CD4-positive, alpha-beta T cell treated with Interferon gamma for 1 hour (primary cell): ENCODE measurements around the gene CDK14.

Source experiments
- DNase-seq: peaks from one replicate; pipeline ENCODE4 v3.0.0-alpha.2; 2020

Gene CDK14

DNA sequence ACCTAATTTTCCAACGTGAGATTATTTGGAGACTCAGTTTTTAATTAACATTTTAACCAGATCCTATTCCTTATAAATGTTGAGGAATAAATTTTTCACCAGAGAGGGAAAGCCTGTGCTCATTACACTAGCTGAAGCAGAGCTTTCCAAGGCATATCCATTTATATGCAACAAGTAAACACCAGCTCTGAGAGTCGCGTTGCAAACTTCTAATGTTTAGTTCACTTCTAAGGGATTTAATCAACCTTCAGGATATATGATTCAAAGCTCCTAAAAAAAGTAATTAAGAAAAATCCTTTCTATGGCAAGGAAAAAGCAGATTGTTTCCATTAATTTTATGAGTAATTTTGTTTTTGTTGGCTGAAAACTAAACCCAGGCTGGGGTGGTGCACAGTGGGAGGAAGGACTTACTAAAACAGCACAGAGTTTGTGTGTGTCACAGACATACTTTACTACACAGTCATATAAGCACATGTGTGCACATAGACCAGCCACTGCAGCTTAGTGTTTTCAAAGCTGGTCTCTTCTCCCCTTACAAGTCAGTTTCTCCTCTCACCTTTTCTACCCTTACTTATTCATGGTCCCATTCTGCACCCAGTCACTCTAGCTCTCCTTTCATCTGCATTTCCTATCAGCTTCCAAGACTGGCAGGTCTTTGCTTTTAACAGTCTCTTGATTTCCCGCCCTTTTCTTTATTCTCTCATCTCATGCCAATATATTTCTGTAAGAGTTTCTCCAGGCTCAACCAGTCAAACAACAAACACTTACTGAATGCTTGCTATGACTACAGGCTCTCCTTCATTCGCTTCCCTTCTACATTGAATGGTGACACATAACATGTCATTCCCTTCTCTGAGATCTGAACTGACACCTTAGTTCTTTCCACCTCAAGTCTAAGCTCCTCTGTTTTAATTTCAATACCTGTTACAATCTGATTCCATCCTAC lies 587.0 kb downstream of the CDK14 start:
- no peak for DNase-seq

DNA sequence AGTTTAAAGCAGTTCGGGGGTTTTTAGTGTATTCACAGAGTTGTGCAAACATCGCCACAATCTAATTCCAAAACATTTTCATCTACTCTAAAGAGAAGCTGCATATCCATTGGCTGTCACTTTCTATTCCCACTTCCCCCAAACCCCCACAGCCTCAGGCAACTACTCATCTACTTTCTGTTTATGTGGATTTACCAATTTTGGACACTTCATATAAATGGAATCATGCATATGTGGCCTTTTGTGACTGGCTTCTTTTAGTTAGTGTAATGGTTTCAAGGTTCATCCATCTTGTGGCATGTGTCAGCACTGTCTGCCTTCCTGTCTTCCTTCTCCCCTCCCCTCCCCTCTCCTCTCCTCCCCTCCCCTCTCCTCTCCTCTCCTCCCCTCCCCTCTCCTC lies 589.6 kb downstream of the CDK14 start:
- DNase-seq = no peak

DNA sequence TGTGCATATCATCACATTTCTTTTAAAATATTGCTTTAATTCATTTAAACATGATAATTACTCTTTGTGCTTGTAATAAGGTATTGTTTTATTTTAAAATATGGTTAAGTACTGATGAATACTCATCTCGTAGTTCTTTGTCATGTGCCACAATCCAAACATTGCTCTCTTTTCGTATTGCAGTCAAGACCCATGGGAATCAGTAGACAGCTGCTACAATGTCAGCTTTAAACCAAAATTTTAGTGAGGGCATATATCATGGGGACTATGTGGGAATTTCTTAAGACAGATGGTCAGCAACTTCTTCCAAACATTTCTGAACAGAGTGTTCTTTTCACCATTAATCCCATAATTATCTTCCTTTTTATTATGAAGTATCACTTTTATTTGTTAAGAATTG lies 590.9 kb downstream of the CDK14 start:
- no peak for DNase-seq

DNA sequence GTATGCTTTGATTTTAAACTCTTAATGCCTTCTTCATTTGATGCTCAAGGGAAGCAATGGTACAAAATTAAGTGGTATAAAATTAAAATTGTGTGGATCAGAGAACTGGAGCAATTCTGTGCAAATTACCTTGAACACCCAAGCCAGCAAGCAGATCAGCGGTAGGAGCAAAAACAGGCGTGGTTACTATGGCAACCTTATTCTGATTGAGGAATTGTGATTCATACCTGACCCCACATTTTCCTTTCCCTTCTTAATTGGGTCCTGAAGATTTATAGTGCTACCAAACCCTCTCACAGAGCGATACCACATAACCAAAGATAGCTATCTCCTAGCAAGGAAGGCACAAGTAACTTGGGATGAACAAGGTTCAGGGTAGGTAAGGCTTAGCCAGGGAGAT lies 595.6 kb downstream of the CDK14 start:
- DNase-seq = no peak

DNA sequence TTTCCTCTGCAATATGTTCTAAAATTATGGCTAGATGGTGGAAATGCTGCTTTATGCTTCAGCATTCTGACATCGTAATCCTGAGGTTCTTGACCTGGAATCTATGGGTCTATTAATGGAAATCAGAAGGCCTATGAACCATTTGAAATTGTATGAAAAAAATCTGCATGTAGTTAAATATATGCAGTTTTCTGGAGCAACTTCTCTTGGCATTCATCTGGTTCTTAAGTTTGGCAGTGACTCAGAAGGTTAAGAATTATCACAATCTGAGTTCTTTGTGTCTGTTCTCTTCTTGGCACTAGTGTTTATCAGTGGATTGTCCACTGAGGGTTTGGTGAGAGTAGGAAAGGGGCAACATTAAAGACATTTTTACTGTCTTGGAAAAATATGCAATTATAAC lies 597.0 kb downstream of the CDK14 start:
- no peak for DNase-seq

DNA sequence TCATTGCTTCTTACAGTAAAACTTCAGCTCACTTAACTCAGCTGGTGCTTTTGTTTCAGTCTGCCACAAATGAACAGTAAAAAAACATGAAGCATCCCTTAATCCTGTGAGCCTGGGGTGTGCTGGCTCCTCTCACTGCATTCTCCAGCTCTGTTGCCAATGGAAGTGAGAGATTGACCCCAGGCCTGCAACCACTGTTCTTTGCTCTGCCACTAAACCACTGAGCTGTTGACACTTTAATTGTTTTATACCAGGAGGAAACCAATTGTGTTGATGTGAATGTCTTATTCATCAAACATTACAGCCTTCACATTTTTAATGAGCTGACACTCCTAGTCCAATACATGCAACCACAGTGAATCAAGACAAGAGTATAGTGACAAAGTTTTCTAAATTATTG lies 598.7 kb downstream of the CDK14 start:
- no peak for DNase-seq

DNA sequence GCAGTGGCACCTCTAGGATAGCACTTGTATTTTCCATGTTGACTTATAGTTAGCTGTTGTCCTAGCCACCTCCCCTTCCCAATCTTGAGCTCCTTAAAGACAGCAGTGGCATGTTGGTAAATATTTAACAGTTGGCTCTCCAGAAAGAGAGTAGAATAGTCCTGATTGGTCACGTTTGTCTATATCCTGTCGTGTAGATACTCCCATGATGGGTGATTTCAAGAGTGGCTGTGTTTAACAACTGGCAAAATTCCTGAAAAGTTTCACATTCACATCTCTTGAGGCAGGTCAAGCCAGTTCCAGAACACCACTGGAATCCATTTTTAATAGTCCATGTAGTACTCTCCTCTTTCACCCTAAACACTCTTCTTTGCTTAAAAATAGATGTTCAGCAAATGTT lies 599.9 kb downstream of the CDK14 start:
- no peak for DNase-seq

DNA sequence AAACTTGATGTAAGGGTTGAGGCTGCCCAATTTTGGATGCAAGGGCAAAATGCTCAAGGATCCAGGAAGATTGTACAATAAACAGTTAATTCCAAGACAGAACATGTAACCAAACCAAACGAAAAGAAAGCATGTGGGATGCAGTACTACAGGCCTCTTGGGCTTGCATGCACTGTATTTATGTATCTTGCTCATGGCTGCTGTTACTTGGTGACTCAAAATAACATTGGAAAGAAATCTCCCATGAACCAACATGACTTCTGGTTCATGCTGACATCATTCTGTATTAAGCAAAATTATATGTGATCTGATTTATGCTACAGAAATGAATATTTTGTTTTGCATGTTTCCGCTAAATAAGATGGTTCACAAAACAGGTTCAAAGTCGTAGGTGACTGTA lies 602.2 kb downstream of the CDK14 start:
- DNase-seq = no peak

DNA sequence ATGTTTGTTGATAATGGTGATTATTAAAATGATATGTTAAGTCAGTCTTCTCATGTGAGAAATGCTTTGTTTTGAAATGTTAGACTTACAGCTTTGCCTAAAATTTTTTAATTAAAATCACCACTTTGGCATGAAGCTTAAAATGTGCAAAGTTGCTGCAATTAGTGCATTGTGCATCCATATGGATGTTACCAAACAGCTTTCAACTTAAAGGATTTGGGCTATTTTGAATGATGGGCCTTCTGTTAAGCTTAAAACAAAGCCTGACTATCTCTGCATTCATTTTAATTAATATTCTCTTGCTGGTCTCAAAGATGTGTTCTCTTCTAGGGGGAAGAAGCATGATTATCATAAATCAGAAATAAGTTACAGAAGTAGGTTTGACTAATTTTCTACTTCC lies 603.5 kb downstream of the CDK14 start:
- DNase-seq = no peak

DNA sequence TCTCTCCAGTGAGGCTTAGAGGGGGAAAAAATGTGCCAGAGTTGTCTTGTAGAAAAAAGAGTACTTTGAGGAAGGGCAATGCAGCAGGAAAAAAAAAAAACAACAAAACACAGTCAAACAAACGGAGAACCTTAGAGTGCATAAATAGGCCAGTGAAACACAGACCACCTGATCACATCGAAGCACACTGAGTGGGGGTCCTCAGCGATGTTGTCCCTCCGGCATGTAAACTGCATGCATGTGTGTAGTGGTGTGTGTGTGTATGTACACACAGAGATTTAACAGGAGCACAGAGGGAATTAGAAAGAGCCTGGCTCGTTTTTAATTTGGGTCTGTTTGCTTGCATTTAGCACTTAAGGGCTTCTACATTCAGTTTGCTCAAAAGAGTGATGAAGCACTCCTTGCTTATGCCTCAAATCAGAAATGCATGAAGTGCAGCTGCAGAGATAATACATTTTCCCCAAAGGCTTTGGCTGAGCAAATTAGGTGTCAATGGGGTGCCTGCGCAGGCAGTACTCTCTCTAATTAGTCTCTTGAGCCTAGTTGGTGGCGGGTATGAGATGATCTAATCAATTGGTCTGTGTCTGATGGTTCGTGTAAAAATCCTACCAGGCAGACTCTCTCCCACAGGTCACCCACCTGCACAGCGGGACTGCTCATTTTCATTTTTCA lies 605.5 kb downstream of the CDK14 start:
- DNase-seq = no peak

DNA sequence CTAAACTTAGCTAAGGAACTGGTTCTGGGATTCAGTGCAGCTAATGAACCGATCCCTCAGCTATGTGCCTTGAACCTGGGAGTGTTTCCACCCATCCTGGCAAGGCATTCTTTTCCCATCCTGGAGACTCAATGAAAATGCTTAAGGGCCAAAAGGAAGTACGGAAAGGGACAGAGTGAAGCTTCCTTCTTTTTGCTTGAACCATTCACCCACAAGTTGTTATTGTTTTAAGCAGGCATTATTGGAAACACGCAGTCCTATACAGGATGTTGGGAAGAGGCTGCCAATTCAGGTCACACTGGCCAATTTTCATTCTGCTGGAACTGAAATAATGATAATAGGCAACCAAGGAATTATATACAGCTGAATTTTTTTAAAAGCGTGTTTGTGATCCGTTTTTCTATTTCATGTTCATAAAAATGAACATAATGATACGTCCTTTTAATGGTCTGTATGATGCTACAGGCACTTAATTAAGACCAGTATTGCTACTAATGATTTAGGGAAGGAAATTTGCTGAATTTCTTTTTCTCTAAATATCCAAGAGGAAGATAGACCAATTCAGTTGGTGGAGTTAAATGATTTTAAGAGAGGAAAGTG lies 610.3 kb downstream of the CDK14 start:
- no peak for DNase-seq

DNA sequence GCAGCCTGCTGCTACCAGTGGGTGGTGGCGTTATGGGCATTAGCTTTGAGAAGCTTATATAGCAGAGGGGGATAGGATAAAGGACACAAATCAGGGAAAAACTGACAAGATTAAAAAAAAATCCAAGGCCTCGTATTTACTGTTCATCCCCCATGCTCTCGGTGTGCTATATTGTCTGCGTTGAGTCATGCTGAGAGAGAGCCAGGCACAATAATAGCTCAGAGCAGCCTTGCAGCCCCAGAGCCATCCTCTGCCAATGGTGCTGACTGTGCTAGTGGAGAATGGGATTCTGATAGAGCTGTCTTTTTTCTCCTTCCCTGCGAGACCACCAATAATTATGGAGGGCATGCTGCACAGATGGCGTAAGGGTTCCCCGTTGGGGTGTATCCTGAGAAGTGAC lies 616.5 kb downstream of the CDK14 start:
- DNase-seq = no peak

DNA sequence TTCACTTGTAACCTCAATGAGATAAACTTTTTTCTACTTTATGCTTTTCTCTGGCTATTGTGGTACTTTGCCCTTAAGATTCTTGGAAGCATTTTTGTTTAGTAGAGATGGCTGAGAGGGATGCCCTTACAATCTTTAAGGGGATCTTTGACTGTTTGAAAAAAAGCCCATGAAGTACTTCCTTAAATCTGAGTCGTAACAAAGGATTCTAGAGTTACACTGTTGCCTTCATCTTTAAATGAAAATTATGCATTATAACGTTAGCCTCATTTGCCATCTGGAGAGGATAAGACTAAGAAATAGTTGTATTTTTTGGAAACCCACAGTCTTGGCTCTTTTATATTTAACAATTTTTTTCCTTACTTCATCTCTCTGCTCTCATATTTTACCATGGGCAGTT lies 630.3 kb downstream of the CDK14 start:
- no peak for DNase-seq

DNA sequence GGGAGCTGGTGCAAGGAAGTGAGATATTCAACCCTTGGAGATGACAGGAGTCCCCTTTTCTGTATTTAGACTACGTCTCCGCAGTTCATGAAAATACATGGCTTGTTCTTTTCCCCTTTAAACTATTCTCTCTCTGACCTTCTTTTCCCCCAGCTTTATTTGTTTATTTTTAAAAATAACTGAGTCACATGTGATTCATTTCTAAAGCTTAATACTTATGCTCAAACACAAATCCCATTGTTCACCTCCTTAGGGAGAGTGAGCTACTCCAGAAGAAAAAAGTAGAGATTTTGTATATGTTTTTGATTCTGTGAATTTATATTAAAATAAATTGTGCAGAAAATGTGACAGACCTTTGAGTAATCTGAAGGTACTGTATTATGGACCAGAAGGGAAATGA lies 632.2 kb downstream of the CDK14 start:
- DNase-seq = no peak

DNA sequence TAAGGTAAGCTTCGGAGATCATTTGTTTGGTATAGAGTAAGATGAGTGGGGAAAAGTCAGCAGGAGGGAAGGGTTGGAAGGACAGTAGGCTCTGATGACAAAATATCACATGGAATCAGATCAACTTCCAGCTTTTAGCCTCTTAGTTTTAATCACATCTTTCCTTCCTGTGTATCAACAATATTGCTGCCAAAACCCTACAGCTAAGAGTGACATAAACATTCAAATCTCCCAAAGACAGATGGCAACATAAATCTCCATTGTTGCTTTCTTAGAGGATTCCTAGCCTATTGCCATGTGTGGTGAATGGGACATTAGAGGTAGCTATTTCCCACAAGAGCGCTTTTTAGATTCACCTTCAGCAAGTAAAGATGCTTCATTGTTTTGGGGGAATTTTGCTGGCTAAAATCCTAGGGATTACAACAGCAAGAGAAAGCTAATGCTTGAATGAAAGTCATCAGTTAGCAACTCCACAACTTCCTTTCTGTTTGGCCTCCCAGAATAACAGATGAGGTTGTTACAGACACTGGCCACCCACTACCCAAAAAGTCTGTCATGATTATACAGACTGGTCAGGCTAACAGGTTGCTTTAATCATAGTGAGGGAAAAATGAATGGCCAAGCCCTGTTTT lies 632.9 kb downstream of the CDK14 start:
- DNase-seq = no peak

DNA sequence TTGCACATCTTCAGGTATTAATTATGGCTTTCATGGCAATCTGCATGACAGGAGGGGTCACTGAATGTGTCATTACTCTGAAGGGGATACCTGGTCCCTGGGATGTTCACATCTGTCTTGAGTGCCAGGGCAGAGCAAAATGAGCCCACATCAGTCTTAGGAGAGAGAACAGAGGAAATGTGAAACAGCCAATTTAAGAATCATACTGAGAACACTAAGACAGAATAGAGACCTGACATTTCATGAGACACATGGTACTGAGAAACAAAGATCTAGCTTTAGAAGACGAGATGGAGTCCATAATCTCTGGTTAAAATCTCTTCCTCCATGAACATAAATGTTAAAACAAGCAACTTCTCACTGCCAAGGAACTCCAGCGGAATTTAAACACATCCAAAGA lies 634.0 kb downstream of the CDK14 start:
- DNase-seq = no peak

DNA sequence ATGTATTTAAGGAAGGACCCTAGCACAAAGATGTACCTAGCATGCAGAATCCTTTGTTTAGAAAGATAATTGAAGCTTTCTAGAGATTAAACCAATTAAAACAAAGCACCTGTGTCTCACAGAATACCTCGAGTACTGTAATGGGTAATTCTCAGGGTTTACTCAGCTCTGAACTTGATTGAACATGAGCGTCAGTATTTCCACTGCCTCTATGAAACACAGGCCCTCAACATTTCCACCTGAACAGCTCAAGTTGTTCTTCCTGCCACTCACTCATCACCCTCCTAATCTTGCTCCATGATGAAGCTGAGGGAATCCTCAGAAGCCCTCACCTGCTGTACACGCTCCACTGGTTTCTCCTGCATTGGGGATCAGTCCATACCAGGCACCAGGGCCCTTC lies 634.4 kb downstream of the CDK14 start:
- no peak for DNase-seq

DNA sequence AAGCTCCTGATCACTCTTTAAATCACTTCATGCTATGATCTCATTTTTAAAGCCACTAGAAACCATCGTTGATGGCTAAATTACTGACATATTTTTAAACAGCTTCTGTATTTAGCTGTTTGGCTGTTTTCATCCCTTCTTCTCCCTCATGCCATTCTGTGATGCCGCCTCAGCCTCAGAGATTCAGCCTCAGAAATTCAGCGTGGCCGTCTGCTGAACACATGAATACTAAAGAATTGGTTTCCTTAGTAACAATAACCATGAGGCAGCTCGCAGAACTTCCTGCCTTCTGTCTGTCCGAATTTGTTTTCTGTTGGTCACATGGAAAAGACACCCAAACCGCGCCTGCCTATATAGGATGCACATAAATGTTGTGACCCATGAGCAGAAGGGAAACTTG lies 637.1 kb downstream of the CDK14 start:
- DNase-seq = no peak

DNA sequence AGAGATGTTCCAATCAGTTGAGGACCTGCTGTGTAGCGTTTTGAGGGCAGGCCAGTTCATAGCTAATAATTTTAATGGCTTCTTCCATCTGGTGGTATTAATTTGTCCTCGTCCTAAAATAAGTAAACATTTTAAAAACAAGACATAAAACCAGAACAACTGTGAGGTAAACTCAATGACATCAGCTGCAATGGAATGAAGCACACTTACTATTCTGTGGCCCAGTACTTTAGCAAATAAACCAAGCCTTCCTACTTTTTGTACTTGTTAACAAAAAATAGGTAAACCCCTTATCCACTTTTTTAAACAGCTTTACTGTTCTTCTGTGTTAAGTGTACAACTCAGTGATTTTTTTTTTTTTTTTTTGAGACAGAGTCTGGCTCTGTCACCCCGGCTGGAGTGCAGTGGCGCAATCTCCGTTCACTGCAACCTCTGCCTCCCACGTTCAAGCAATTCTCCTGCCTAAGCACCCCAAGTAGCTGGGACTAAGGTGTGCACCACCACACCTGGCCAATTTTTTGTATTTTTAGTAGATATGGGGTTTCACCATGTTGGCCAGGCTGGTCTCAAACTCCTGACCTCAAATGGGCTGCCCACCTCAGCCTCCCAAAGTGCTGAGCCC lies 639.2 kb downstream of the CDK14 start:
- DNase-seq = no peak

DNA sequence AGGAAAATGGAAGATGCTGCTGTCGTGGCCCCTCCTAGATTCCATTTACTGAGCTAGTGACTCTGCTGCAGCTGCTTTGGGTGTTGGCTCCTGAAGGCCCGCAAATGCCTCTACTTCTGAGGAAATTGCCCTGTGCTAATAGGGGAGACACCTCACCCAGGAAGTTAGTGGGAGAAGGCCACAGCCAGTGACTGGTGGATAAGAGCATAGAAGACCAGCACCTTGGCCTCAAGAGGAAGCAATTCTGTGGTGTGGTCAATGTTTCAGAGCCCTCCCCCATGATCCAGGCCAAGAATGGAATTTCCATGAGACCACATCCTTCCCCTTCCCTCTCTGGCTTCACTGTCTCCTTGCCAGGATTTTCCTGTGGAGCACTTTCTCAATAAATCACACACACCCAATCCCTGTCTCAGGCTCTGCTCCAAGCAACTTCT lies 643.1 kb downstream of the CDK14 start:
- no peak for DNase-seq

DNA sequence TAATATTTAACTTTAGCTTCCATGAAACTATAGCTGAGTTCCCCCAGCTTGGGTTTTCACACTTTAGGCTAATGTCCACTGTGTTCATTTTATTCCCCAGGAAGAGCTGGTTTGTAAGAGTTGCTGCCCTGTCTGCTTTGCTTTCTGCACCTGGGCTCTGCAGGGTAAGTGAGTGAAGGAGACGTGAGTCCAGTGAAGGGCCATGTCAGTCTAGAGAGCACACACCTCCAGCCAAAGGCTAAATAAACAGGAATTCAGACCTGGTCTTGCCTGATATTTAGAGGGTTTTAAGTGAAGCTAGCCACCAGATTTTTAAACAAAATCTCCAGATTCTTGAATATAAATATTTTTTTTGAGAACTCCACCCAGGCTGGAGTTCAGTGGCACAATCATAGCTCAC lies 643.7 kb downstream of the CDK14 start:
- DNase-seq = no peak

DNA sequence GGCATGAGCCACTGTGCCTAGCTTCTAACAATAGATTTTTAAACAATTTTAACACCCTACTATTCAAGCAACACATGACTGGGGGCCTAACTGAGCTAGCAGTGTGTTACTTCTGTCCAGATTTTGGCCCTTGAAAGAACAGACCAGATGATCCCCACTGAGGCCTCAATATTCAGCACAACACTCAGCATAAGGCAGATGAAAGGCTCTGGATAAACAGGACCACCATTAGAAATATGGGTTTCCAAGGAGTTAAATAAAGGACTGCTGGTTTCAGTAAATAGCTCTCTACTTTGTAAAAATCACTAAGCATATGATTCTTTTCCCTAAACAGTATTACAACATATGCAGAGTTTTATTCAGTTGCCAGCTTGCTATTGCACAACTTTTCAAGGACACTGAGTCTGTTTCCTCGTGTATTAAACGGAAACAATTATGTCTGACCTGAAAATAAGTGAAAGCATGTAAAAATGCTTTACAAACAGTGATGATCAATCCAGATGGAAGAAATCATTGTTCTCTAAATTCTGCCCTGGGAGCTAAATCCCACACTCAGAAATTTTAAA lies 644.3 kb downstream of the CDK14 start:
- DNase-seq = no peak
